LHCN-M2 (cell line): ENCODE results near the gene TBXA2R. TPM values are rescaled to one million over a fixed set of nuclear protein-coding genes. Genes with fewer than 3 reads are reported as not detected.
"Not testable (repeated sequence)": the region's sequence is repeated elsewhere in the genome, so short reads cannot be mapped to it uniquely, and the experiment has no call there.

Experiments
- DNase-seq: peaks from one replicate; pipeline ENCODE4 v3.0.0-alpha.2; 2012; ENCODE audit warnings: low read depth
- total RNA-seq: library from RNA; depleted of rRNA; stranded (reverse); fragments of >200 nt; gene quantifications from 2 replicates; pipeline ENCODE4 v1.2.3, GENCODE V29; 2014

Gene TBXA2R
- total RNA-seq, 1 experiment from 2014 or later, result 0.57 TPM

DNA sequence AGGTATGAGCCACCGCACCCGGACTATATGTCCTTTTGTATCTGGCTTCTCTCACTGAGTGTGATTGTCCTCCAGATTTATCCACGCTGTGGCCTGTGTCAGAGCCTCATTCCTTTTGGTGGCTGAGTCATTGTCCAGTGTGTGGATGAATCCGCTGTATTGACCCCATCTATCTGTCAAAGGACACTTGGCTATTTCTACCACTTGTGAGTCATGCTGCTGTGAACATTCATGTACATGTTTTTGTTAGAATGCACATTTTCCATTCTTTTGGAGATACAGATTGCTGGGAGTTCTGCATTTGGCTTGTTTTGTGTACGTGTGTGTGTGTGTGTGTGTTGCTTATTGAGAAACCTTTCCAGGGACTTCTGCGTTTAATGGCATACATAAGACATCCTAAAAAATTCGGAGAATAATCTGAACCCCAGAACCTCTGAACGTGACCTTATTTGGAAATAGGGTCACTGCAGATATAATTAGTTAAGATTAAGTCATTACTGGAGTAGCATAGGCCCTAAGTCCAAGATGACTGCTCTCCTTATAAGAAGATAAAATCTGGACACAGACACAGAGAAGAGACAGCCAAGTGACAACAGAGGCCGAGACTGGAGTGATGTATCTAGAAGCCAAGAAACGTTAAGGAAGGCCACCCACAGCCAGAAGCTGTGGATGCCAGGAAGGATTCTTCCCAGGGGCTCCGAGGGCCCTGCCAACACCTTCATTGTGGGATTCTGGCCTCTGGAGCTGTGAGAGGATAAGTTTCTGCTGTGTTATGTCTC lies 26.3 kb downstream of the TBXA2R start:
- peak; percentile 93 for DNase-seq

DNA sequence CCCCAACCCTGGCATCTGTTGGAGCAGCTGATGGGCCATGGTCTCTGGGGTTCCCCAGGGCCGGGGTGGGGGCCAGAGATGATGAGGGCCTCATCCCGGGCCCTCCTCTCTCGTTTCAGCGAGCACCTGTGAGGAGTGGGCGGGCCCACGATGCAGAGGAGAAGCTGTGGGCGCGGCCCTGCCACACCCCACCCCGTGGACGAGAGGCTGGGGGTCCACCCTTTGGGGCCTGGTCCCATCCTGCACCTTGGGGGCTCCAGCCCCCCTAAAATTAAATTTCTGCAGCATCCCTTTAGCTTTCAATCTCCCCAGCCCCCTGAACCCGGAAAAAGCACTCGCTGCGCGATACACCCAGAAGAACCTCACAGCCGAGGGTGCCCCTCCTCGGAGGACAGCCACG lies 28.3 kb downstream of the TBXA2R start:
- DNase-seq, result no peak

- no peak for DNase-seq
Measured at GRCh38 chr19:3577723-3578344, 28.8 kb downstream of the TBXA2R start.

GRCh38 chr19:3576696-3577443 lies 29.8 kb downstream of the TBXA2R start:
- no peak for DNase-seq

DNA sequence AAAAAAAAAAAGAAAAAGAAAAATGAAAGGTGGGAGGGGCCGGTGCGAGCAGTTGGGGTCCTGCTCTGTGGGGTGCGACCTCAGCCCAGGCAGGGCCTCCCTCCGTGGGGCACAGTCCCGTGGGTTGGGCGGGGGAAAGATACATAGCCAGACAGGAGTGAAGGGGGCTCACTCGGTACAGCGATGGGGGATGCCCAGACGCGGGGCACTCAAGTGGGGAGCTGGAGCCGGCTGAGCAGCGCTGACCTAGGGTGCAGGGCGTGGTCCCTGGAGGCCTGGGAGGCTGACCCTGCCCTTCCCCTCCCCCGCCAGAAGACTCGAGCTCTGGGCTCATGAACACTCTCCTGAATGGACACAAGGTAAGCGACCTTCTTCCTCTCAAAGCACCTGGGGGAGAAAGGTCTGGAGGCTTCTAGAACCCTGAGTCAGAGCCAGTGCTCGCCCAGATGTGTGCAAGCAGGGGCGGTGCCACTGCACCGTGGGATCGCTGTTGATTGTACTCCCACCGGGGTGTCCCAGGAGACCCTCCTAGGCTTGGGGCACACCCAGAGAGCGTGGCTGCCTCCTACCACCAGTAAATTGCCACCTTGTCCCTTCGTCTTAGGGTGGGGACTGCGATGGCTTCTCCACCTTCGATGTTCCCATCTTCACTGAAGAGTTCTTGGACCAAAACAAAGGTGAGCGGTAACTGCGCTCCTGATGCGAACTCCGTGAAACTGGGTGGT lies 30.6 kb downstream of the TBXA2R start:
- DNase-seq, result no peak

GRCh38 chr19:3575260-3575741 lies 31.4 kb downstream of the TBXA2R start:
- no peak for DNase-seq

GRCh38 chr19:3573858-3574637 lies 32.6 kb downstream of the TBXA2R start:
- DNase-seq, result peak; percentile 93

DNA sequence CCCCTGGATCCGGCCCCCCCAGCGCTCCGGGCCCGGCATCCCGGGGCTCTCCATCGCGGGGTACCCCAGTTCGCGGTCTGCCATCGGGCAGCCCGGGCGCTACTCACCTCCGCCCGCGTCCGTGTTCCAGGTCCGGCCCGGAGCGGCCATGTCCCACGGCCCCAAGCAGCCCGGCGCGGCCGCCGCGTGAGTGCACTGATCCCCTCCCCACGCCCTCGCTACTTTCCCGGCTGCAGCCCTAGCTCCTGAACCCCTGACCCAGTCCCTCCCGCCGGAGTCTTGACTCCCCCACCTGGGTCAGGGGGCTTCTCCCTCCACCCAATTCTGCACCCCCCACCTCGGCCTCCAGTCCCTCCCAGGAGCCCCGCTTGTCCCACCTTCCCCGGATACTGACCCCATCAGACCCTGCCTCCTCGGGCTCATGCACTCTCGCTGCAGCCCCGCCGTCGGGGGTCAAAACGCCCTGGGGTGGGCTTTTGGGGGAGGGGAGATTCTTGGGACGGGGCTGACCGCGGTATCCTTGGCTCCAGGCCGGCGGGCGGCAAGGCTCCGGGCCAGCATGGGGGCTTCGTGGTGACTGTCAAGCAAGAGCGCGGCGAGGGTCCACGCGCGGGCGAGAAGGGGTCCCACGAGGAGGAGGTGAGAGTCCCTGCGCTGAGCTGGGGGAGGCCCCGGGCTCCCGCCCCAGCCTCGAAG lies 33.4 kb downstream of the TBXA2R start:
- DNase-seq, result no peak

DNA sequence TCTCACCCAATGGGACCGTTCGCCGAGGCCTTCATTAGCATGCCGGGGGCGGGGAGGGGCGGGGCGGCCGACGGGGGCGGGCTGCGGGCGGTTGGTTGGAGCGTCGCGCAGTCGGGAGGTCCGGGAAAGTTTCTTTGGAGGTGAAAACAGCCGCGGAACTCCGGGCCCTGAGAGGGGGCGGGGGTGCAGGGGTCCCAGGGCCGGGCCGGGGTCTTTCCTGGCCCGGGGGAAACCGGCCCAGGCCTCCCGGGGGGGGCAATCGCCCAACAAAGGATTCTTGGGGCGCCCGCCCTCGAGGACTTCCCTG lies 33.9 kb downstream of the TBXA2R start, which contains the start of gene HMG20B:
Gene HMG20B (plus strand): TSS at position 90 of the 307 bp plus-strand sequence. CDS start 366 bp downstream, outside the sequence.
- no peak for DNase-seq

DNA sequence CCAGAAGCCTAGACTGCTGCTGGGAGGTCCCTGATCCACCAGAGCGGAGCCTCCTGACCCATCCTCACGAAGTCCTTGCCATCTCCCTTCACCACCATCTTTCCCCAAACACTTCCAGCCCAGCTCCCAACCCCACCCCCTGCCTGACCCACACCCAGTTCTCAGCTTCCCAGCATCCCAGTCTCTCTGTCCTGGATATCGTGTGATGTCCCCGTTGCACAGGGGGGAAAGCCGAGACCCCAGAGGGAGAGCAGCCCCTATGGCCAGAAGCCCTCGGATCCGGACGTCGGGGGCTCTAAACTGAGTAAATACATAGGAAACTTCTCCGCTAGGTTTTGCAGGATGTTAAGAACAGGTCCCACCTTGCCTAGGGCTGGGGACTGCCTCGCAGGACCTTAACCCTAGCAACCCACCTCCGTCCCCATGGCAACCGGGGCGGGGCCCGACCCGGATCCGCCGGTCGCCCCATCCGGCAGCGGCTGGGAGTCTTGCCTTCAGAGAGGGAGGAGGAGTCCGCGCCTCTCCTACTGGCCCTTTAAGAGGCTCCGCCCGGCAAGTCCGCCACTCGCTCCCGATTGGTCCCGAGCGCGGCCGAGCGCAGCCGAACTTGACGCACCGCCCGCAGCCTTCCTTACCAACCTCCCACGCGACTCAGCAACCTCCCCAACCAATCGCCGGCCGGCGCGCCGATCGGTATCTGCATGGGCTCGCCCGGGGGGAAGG lies 34.4 kb downstream of the TBXA2R start:
- DNase-seq, result peak; percentile 99

- DNase-seq, result no peak
Measured at GRCh38 chr19:3570606-3571011, 36.1 kb downstream of the TBXA2R start.

DNA sequence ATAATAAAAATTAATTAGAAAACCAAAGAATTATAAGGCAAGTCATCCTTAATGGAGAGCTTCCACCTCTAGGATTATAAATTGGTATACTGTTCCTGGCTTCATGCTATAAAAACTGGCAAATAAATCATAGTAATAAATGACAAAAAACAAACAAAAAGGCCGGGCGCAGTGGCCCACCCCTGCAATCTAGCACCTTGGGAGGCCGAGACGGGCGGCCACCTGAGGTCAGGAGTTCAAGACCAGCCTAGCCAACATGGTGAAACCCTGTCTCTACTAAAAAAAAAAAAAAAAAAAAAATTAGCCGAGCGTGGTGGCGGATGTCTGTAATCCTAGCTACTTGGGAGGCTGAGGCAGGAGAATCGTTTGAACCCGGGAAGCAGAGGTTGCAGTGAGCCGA lies 36.6 kb downstream of the TBXA2R start:
- not testable (repeated sequence) for DNase-seq

DNA sequence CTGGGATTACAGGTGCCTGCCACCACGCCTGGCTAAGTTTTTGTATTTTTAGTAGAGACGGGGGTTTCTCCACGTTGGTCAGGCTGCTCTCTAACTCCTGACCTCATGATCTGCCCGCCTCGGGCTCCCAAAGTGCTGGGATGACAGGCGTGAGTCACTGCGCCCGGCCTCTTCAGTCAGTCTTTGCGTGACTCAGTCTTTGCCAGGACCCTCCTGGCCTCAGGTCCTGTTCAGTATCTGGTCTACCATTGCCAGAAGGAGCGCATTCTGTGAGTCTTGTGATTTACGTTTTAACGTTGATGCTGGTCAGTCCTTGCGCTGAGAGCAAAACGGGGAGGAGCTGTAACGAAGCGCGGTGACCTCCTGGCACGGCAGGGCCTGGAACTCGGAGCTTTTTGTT lies 41.5 kb downstream of the TBXA2R start:
- peak; percentile 52 for DNase-seq

DNA sequence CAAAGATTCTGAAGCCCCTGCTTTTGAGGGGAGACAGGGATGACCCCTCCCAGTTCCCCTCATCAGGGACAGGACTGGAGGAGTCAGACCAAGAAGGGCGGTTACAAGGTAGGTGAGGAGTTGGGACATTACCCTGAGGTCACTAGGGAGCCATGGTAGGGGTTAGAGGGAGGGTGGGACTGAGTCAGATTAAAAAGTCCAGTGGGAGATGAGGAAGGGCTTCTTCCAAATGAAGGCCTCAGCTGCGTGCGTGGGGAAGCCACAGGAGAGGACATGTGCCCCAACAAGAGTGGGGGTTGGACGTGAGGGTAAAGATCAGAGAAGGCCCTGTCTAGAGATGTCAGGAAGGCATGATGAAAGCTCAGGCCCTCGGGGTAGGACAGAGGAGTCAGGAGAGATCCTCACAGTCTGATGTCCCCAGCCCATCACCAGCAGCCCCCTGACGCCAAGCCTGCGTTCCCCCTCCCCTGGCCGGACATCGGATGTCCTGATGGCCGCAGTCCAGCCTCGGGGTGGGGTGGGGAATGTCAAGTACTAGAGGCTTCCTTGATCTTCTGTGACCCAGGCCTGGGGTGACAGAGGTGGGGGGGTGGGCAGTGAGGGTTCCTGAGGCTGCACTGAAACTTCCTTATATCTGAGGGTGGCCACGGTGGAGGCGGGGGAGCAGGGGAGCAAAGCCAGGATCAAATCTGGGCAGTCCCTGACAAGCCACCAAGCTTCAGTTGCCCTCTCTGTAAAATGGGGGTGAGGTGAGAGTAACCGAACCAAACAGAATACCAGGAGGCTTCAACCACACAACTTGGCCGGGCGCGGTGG lies 42.8 kb downstream of the TBXA2R start:
- no peak for DNase-seq

DNA sequence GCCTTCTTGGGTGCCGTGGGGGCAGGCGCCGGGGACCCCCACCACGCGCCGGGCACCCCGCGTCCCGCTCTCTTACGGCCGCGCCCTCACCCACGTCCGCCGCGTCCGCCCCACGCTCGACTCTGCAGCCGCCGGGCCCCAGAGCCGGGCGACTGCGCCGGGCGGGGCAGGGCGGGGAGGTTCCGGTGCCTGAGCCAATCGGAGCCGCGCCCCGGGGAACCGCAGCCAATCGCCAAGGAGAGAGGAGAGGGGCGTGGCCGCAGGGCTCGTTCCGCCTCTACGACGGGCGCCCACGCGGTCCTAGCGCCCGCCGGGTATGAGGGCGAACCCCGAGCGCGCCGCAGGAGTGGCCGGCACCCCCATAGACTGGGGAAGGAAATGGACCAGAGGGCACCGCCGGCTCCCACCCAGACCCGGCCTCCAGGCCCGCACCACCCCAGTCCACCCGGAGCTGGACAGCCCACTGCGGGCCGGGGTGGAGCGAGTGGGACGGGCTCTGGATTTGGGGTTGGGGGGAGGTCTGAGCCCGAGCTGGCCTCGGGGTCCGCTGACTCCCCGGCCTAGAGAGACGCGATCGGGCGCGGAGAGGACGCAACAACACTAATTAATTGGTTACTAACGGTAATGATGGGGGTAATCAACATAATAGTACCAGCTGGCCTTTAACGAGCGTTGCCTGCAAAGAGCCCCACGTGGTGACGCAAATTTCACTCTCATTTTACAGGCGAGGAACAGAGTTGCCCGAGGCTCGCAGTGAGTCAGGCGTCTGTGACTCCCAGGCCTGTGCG lies 49.0 kb downstream of the TBXA2R start, which contains the start of gene MFSD12:
Gene MFSD12 (minus strand): TSS at position 126 of the 788 bp plus-strand sequence. CDS start 183 bp downstream, outside the sequence.
- DNase-seq, result peak; percentile 90

DNA sequence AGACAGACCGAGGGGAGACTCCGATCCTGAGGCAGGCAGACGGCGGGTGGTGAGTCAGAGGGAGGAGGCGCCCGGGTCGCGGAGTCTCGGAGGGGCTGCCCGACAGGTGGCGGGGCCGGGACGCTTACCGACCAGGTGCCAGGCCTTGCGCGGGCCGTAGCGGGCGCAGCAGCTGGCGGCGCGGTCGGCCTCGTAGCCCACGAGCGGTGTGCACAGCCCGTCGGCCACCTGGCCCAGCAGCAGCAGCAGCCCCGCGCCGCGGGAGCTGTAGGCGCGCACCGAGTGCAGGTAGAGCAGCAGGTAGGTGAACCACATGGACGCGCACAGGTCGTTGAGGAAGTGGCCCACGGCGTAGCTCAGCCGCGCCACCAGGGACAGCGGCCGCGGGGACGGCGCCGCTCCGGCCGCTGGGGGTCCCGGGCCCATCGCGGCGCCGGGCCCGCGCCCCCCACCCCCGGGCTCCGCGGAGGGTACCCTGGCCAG lies 49.7 kb downstream of the TBXA2R start:
- DNase-seq, result no peak

- DNase-seq, result no peak
Measured at GRCh38 chr19:3556423-3556977, 50.2 kb downstream of the TBXA2R start.
